Stomach (tissue), 4 donors: ENCODE measurements around the gene EDC3.
"Not testable (repeated sequence)": the region's sequence is repeated elsewhere in the genome, so short reads cannot be mapped to it uniquely, and the experiment has no call there.

Source experiments
- CTCF ChIP-seq, 7 experiments: fragments of 450-650 bp in 4 of 7; fragments of 200-600 bp in 3 of 7; sonication (generic) in 3 of 7; IDR thresholded peaks; one replicate each; pipeline ENCODE4 v1.5.1; 2016 to 2019; ENCODE audit warnings: antibody characterized with exemption in 7 of 7, control low read depth in 2 of 7, mild to moderate bottlenecking in 1 of 7
- POLR2A ChIP-seq, 4 donors: fragments of 450-650 bp; IDR thresholded peaks; one replicate each; pipeline ENCODE4 v1.6.1; 2016; ENCODE audit warnings: antibody characterized with exemption in 4 of 4, control low read depth in 2 of 4, mild to moderate bottlenecking in 1 of 4, moderate library complexity in 1 of 4

- not testable (repeated sequence) for TF ChIP-seq POLR2A, CTCF (IDR thresholded peaks at IDR 0.05)
Measured at GRCh38 chr15:74629696-74630095, 66.1 kb downstream of the EDC3 start.
